HG02763 (cell line): ENCODE measurements around the gene BRMS1L.
"Not testable (repeated sequence)": the region's sequence is repeated elsewhere in the genome, so short reads cannot be mapped to it uniquely, and the experiment has no call there.

Experiments
- ATAC-seq: cut with Tn5 transposase; IDR thresholded peaks from one replicate; pipeline ENCODE4 v1.9.1; 2021; ENCODE audit warnings: mild to moderate bottlenecking, moderate library complexity; ENCODE audit not compliant: unreplicated experiment

The BRMS1L gene

GRCh38 chr14:35821564-35822411 lies 4.3 kb upstream of the BRMS1L start:
- no peak for ATAC-seq

DNA sequence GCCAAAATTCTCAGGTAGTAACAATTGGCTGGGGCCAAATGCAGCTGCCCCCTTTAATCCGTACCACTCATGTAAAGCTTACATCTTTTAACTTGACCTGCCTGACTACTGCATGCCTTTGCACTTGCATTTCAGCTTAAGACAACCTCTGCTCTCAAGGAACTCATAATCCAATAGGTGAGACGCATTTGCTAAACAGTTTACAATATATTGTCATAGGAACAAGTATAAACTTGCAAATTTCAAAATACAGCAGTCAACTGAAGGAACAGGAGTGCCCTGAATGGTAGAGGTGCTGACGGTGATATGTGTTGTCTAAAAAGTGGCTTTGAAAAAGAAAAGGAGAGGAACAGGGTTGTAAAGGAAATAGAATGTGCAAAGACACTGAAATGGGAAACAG lies 3.6 kb upstream of the BRMS1L start:
- no peak for ATAC-seq

- ATAC-seq = not testable (repeated sequence)
These were observed 1.5 kb upstream of the BRMS1L start for GRCh38 chr14:35824446-35825165.

DNA sequence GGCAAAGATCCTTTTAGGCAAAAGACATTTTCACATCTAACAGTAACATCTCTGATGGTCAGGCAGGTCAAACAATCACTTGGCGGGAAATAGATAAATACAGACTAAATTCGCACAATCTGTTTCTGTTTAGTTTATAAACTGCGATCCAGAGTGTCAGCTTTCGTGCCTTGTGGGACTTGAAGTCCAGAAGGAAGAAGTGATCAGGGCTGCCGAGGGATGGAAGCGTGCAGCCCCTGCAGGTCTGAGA lies 245 bp upstream of the BRMS1L start:
- no peak for ATAC-seq

DNA sequence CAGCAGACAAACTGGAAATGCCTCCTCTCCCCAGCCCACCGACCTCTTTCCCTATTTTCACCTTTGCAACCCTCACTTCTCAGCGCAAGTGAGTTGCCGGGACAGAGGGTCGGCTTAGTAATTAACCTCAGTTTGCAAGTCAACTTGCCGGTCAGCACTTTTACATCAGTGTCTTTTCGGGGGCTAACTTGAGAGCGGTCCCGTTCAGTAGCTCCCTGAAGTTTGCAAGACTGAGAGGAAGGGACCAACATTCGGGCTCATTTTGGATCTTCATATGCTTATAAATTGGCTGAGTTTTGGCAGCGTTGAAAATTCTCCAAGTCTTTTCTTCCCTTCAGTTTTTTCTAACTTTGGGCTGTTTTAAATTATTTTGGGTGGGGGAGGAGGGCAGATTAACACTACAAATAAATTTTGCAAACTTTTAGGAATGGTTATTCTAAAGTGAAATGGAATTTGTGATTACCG lies 846 bp downstream of the BRMS1L start:
- ATAC-seq = no peak

DNA sequence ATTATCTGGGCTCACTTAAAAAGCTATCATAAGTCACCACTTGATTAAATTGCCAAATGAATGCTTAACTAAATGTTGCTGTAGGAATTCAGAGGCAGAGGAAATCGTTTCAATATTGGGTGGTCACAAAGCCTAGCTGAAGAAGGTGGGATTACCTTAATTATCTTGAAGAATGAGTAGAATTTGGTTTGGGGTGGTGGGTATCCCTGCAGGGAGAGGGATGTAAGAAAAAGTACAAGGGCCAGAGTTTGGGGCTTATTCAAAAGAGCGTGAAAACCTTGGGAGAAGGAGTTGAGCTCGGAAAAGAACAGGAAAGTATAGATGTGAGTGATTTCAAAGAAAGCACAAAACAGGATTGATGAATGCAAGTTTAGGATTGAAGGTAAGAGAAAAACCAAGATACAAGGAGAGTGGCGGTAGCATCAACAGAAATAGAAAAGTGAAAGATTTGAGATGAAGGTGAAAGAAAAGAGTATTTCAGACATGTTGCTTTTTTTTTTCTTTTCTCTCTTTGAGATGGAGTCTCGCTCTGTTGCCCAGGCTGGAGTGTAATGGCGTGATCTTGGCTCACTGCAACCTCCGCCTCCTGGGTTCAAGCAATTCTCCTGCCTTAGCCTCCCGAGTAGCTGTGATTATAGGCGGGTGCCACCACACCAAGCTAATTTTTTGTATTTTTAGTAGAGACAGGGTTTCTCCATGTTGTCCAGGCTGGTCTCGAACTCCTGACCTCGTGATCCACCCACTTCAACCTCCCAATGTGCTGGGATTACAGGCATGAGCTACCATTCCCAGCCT lies 1.7 kb downstream of the BRMS1L start:
- ATAC-seq = no peak

DNA sequence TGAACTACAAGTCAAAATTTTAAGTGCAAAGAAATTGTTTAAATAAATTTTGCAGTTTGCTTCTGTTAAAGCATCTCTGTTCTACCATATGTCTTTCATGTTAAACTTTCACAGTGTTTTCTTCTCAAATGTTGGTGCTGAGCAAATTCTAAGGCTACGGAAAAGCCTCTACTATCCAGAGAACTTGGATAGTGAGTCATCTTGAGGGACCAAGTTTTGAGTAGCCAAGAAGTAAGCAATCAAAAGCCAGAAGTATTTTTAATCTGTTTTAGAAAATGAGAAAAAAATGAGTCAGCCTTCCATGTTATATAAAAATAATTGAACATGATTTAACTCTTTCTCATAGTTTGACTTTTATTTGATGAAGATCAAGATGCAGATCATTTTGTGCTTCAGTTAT lies 3.3 kb downstream of the BRMS1L start:
- no peak for ATAC-seq

DNA sequence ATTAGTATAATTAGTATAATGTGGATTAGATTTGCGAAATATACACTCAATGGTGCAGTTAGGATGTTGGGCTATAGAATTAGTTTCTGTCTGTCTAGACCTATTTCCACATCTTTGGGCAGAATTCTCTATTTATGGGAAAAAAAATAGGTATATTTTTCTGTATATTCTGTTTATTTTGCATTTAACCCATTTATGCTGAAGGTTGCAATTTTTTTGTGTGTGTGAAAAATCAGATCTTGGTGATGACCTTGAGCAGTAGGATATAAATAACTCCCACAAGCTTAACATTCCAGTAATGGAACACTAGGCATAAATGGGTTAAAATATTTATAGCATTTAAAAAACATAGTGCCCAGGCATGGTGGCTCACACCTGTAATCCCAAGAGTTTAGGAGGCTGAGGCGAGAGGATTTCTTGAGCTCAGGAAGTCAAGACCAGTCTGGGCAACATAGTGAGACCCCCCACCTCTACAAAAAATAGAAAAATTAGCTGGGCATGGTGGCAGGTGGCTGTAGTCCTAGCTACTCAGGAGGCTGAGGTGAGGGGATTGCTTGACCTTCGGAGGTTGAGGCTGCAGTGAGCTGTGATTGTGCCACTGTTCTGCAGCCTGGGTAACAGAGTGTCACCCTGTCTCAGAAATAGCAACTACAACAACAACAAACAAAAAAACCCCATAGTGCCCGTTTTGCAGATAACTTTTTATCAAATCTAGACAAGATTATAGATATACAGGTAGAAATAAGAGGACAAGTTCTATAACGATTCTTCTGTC lies 9.3 kb downstream of the BRMS1L start:
- no peak for ATAC-seq

DNA sequence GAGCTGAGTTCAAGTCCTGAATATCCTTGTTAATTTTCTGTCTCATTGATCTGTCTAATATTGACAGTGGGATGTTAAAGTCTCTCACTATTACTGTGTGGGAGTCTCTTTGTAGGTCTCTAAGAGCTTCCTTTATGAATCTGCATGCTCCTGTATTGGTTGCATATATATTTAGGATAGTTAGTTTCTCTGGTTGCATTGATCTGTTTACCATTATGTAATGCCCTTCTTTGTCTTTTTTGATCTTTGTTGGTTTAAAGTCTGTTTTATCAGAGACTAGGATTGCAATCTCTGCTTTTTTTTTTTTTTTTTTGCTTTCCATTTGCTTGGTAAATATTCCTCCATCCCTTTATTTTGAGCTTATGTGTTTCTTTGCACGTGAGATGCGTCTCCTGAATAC lies 15.6 kb downstream of the BRMS1L start:
- ATAC-seq = not testable (repeated sequence)

- ATAC-seq = not testable (repeated sequence)
These were observed 16.1 kb downstream of the BRMS1L start for GRCh38 chr14:35842245-35842644.

GRCh38 chr14:35844494-35844893 lies 18.4 kb downstream of the BRMS1L start:
- no peak for ATAC-seq

DNA sequence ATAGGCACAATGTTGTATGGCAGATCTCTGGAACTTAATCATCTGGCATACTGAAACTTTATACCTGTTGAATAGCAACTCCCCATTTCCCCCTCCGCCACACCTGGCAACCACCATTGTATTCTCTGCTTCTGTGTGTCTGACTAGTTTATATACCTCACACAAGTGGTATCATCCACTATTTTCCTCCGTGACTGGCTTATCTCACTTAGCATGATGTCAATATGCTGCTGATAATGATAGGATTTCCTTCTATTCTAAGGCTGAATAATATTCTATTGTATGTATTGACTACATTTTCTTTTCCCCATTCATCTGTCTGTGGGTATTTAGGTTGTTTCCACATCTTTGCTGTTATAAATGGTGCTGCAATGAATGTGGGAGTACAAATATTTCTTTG lies 21.5 kb downstream of the BRMS1L start:
- no peak for ATAC-seq

- no peak for ATAC-seq
These were observed 23.0 kb downstream of the BRMS1L start for GRCh38 chr14:35849122-35849521.

GRCh38 chr14:35851823-35852222 lies 25.7 kb downstream of the BRMS1L start:
- ATAC-seq = no peak

DNA sequence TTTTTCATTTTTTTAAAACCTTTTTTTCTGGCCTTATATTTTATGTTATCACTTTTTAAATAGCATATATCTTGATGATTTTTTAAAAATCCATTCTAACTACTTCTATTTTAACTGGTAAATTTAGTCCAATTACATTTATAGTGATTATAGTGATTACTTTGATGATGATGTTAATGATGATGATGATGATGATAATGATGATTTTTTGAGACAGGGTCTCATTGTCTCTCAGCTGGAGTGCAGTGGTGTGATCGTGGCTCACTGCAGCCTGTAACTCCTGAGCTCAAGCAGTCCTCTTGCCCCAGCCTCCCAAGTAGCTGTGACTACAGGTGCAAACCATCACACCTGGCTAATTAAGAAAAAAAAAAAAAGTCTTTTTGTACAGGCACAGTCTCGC lies 27.1 kb downstream of the BRMS1L start:
- ATAC-seq = no peak

DNA sequence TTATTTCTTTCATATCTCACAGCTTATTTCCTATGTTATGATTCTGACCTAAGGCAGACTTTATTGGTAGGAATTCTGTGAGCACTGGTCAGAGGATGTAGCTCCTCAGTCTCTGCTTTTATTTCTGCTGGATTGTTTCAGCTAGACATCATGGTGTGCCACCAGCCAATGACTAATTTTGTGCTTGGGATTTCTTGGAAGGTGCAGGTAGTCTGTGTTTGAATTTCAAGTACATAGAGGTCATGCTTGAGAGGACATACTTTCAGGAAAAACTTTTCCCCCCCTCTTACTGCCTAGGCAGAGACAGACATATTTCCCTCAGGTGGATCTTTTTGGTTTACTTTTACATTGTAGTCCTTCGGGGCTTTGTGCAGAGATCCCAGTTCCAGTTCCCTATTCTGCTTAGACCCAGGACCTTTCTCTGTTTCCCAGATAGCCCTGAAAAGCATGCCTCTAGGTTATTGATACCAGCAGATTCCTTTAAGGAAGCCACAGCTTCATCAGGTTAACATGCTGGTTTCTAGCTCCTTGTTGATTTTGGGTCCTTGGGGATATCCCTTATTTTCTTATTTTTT lies 28.6 kb downstream of the BRMS1L start:
- ATAC-seq = no peak

DNA sequence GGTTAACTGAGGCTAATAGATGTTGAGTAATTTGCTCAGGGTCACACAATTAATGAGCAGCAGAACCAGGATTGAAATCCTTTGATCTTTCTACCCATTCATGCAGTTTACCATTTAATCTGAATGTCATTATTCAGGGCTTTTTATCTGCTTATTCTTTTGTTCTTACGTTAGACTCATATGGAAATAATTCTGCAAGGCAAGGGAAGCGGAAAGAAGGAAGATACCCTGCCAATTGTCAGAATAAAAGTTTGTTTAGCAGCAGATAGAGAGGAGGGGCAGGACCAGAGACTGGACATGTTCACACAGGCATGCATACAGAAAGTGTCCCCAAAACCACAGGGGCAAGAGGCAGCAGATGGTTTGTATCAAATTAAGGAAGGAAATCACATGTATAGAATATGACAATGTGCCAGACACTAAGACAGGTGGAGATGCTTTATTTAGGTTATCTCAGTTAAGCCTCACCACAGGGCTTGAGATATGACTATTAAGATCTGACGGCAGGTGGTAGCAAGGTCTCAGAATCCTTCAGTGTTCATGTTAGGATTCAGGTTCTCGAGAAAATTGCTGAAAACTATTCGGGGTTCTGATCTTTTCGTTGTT lies 29.8 kb downstream of the BRMS1L start:
- peak; percentile 96 for ATAC-seq

DNA sequence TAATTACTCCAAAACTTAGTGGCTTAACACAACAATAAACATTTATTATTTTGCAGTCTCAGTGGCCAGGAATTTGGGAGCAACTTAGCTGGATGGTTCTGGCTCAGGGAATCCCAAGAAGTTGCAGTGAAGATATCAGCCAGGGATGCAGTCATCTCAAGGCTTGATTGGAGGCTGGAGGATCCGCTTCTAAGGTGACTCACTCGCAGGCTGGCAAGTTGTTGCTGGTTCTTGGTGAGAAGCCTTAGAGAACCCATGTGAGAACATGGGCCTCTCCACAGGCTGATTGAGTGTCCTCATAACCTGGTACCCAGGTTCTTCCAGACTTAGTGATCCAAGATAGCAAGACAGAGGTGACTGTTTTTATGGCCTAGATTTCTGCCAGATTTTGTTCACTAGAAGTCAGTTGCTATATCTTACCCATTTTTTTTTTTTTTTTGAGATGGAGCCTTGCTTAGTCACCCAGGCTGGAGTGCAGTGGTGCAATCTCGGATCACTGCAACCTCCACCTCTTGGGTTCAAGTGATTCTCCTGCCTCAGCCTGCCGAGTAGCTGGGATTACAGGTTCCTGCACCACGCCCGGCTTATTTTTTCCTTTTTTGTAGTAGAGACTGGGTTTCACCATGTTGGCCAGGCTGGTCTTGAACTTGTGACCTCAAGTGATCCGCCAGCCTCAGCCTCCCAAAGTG lies 32.5 kb downstream of the BRMS1L start:
- ATAC-seq = no peak

DNA sequence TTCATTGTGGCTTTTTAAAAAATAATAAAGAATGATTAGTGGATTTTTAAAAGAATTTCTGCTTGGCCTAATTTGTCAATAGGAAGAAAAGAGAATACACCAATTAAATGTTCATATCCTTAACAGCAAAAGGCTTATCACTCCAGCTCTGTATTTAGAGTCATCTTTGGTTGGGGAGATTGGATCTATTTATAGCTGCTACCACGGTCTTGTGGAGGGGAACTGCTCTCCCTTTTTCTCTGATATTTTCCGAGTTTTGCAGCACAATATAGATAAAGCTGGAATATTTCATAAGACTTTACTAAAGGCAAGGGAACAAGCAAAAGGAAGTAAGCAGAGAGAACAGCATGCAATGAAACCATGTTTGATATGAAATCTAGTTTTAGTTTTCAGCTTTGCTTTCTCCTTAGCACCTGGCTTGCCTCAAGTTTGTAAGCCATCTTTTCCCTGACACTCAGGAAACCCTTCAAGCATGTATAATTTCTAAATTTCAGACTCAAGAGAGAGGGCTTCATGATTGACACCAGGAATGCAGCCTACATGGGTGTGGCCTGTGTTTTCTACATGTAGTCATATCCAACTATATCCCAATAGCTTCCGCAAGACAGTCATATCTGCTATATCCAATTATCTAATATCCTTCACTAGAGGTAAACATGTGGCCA lies 35.2 kb downstream of the BRMS1L start:
- ATAC-seq = peak; percentile 71
